Liver (tissue), 9 donors: ENCODE results near the gene KMT5B. TPM values are rescaled to one million over a fixed set of nuclear protein-coding genes. Genes with fewer than 3 reads are reported as not detected.
A peak's percentile ranks its signal among the peaks of the same experiment; 100 is the strongest.

ENCODE experiments used
- DNase-seq: peaks from one replicate; pipeline ENCODE4 v3.0.0-alpha.2; 2017; ENCODE audit warnings: low spot score
- H3K27ac ChIP-seq, 2 donors: one replicate each; pipeline ENCODE4 v1.7.0; 2013; ENCODE audit warnings: inconsistent platforms in 2 of 2, low read length in 2 of 2, control low read depth in 1 of 2, low read depth in 1 of 2, mild to moderate bottlenecking in 1 of 2
- H3K27me3 ChIP-seq, 4 donors: one replicate each; pipeline versions ENCODE4 v1.6.1 to v1.7.0; 2013; ENCODE audit warnings: low read length in 3 of 4, inconsistent platforms in 1 of 4, mild to moderate bottlenecking in 1 of 4, moderate library complexity in 1 of 4; ENCODE audit not compliant: control insufficient read depth in 4 of 4, insufficient read depth in 4 of 4
- H3K36me3 ChIP-seq, 4 donors: one replicate each; pipeline versions ENCODE4 v1.6.1 to v1.7.0; 2013; ENCODE audit warnings: low read length in 3 of 4, mild to moderate bottlenecking in 3 of 4, low read depth in 1 of 4, moderate library complexity in 1 of 4; ENCODE audit not compliant: control insufficient read depth in 4 of 4, insufficient read depth in 3 of 4
- H3K4me1 ChIP-seq, 4 donors: one replicate each; pipeline versions ENCODE4 v1.6.1 to v1.7.0; 2013; ENCODE audit warnings: low read length in 3 of 4, mild to moderate bottlenecking in 3 of 4, moderate library complexity in 1 of 4; ENCODE audit not compliant: control insufficient read depth in 4 of 4, insufficient read depth in 4 of 4
- H3K4me3 ChIP-seq, 3 donors: one replicate each; pipeline versions ENCODE4 v1.6.1 to v1.7.0; 2013; ENCODE audit warnings: low read length in 3 of 3, control low read depth in 1 of 3, low read depth in 1 of 3, mild to moderate bottlenecking in 1 of 3
- H3K9ac ChIP-seq, 2 donors: one replicate each; pipeline ENCODE4 v1.7.0; 2013; ENCODE audit warnings: low read length in 2 of 2, mild to moderate bottlenecking in 2 of 2, moderate library complexity in 2 of 2, control low read depth in 1 of 2, low read depth in 1 of 2
- H3K9me3 ChIP-seq, 4 donors: one replicate each; pipeline versions ENCODE4 v1.6.1 to v1.7.0; 2013; ENCODE audit warnings: low read length in 3 of 4; ENCODE audit not compliant: control insufficient read depth in 4 of 4
- CTCF ChIP-seq: fragments of 150-350 bp; IDR thresholded peaks from 2 replicates; pipeline ENCODE4 v1.5.1; 2017; ENCODE audit warnings: improper control_type of control experiment, low read depth, low read length; ENCODE audit not compliant: missing input control
- EGR1 ChIP-seq, 2 donors: IDR thresholded peaks; 2 replicates each; pipeline ENCODE4 v1.6.1; 2016 to 2018; ENCODE audit warnings: antibody characterized with exemption in 2 of 2, low read depth in 2 of 2
- FOXA1 ChIP-seq: IDR thresholded peaks from 2 replicates; pipeline ENCODE4 v1.6.1; 2016; ENCODE audit warnings: antibody characterized with exemption
- FOXA2 ChIP-seq: IDR thresholded peaks from 2 replicates; pipeline ENCODE4 v1.6.1; 2016; ENCODE audit warnings: antibody characterized with exemption
- GABPA ChIP-seq, 2 donors: IDR thresholded peaks in 1 of 2; conservative IDR thresholded peaks in 1 of 2; 2 replicates each; pipeline ENCODE4 v1.6.1; 2016; ENCODE audit warnings: antibody characterized with exemption in 2 of 2, mild to moderate bottlenecking in 1 of 2, moderate library complexity in 1 of 2
- HNF4A ChIP-seq, 2 donors: conservative IDR thresholded peaks; 2 replicates each; pipeline ENCODE4 v1.6.1; 2016; ENCODE audit warnings: antibody characterized with exemption in 2 of 2, mild to moderate bottlenecking in 2 of 2
- HNF4G ChIP-seq: IDR thresholded peaks from 2 replicates; pipeline ENCODE4 v1.6.1; 2016; ENCODE audit warnings: antibody characterized with exemption
- JUND ChIP-seq, 2 donors: IDR thresholded peaks; 2 replicates each; pipeline ENCODE4 v1.6.1; 2016; ENCODE audit warnings: antibody characterized with exemption in 2 of 2
- NR2F2 ChIP-seq: IDR thresholded peaks from 2 replicates; pipeline ENCODE4 v1.6.1; 2016; ENCODE audit warnings: antibody characterized with exemption
- RAD21 ChIP-seq, 2 donors: IDR thresholded peaks; 2 replicates each; pipeline ENCODE4 v1.6.1; 2016; ENCODE audit warnings: antibody characterized with exemption in 2 of 2, mild to moderate bottlenecking in 2 of 2
- REST ChIP-seq: IDR thresholded peaks from 2 replicates; pipeline ENCODE4 v1.6.1; 2016; ENCODE audit warnings: antibody characterized with exemption, mild to moderate bottlenecking
- RXRA ChIP-seq, 2 donors: IDR thresholded peaks; 2 replicates each; pipeline ENCODE4 v1.6.1; 2017 to 2018; ENCODE audit warnings: antibody characterized with exemption in 2 of 2, mild to moderate bottlenecking in 1 of 2
- SP1 ChIP-seq: IDR thresholded peaks from 2 replicates; pipeline ENCODE4 v1.6.1; 2018; ENCODE audit warnings: antibody characterized with exemption, mild to moderate bottlenecking
- YY1 ChIP-seq: IDR thresholded peaks from 2 replicates; pipeline ENCODE4 v1.6.1; 2016; ENCODE audit warnings: antibody characterized with exemption, mild to moderate bottlenecking
- WGBS: extraction: QIAGEN DNeasy Blood & Tissue Kit; methylation state at CpG from one replicate; pipeline ENCODE4 v1.1.7; 2013; 5-methylcytosine and 5-hydroxymethylcytosine counted together
- polyA plus RNA-seq, 2 donors: library from polyadenylated mRNA; stranded (reverse) in 1 of 2; unstranded in 1 of 2; fragments of 200-250 nt in 1 of 2; fragments of >200 nt in 1 of 2; fragmentation: Nextera tagmentation in 1 of 2; extraction: Ambion mirVana in 1 of 2; gene quantifications; one replicate each; pipeline versions ENCODE4 v1.2.1 to v1.2.3, GENCODE V29; 2013 to 2015
- total RNA-seq, 2 donors: library from RNA; depleted of rRNA; stranded (reverse); fragments of >200 nt; gene quantifications; one replicate each; pipeline ENCODE4 v1.2.3, GENCODE V29; 2014
- TF ChIP-seq, protein P1 (sequence below): IDR thresholded peaks from 2 replicates; pipeline ENCODE4 v1.6.1; 2016; ENCODE audit warnings: antibody characterized with exemption
- TF ChIP-seq, protein P2 (sequence below): IDR thresholded peaks from 2 replicates; pipeline ENCODE4 v1.6.1; 2016; ENCODE audit warnings: antibody characterized with exemption
- donor health status: healthy.
- donor health status: healthy.
- donor health status: healthy.
- donor health status: healthy.
- donor health status: healthy.

KMT5B gene
- total and polyA plus RNA-seq, 4 donors = 8.7 to 33.8 (median 14.8) TPM

DNA sequence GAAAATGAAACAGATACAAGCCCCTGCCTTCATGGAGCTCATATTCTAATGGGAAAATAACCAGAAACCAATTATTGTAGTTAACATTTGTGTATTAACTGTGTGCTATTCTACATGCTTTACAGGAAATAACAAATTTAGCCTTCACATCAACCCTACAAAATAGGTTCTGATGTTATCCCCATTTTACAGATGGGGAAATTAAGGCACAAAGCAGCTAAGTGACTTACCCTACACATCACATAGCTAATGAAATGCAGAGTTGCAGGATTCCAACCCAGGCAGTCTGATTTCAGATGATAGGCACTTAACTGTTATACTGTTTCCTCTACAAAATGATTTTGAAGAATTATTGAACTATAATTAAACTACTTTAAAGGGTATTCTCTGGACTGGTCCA, 43.7 kb downstream of the KMT5B start:
- H3K4me1 ChIP-seq = peaks cover 3 to 44% (median 39%) of the 10 kb centered on the region in 4 donors
- no peaks in the 10 kb centered on the region for H3K9me3 ChIP-seq
- peaks cover 12 to 45% (median 29%) of the 10 kb centered on the region in 4 donors for H3K36me3 ChIP-seq
- TF ChIP-seq GABPA (IDR thresholded peaks at IDR 0.05 in 1 of 2, conservative IDR thresholded peaks at IDR 0.05 in 1 of 2) (no peak), EGR1 (IDR thresholded peaks at IDR 0.05; ENCODE audit: low read depth in 2 of 2) (no peak), CTCF (no peak), FOXA1 (no peak), NR2F2 (no peak), HNF4A (conservative IDR thresholded peaks at IDR 0.05) (no peak), RXRA (IDR thresholded peaks at IDR 0.05) (no peak), FOXA2 (no peak), HNF4G (no peak), SP1 (no peak)
- H3K4me3 ChIP-seq = no peak overlapping the region
- no peaks in the 10 kb centered on the region for H3K27me3 ChIP-seq
- DNase-seq = no peak
- H3K9ac ChIP-seq = no peak overlapping the region
- no peak overlapping the region for H3K27ac ChIP-seq

DNA sequence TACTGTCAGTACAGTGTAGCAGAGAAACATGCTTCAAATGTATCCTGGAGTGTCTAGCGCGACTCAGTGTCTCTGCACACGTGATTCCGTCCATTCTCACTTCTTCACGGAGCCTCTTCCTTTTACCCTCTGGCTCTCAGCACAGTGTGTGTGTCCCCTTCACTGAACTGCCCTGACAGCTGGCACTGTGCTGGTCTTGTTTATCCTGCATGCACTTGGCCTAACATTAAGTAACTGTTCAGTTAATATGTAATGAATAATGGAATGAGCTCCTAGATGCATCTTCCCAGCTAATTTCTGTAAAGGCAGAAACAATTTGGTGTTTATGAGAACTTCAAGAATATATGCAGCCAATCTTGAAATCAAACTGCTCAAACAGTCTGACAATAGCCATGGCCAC, 44.4 kb downstream of the KMT5B start:
- Histone ChIP-seq H3K27me3 (no peaks in the 10 kb centered on the region), H3K4me1 (peaks cover 3 to 41% (median 35%) of the 10 kb centered on the region in 4 donors), H3K9ac (no peak overlapping the region), H3K27ac (peak overlapping the region in 1 of 2 donors; percentile 4), H3K9me3 (no peaks in the 10 kb centered on the region), H3K36me3 (peaks cover 12 to 48% (median 32%) of the 10 kb centered on the region in 4 donors), H3K4me3 (no peak overlapping the region)
- TF ChIP-seq HNF4A (conservative IDR thresholded peaks at IDR 0.05) = peak; percentile 43 to 58
- TF ChIP-seq JUND (IDR thresholded peaks at IDR 0.05) = no peak
- no peak for TF ChIP-seq YY1
- TF ChIP-seq HNF4G = no peak
- TF ChIP-seq SP1 = peak; percentile 18
- peak in 1 of 2 donors; percentile 72 for TF ChIP-seq RXRA (IDR thresholded peaks at IDR 0.05)
- TF ChIP-seq CTCF = no peak
- TF ChIP-seq REST = no peak
- TF ChIP-seq, protein P1, sequence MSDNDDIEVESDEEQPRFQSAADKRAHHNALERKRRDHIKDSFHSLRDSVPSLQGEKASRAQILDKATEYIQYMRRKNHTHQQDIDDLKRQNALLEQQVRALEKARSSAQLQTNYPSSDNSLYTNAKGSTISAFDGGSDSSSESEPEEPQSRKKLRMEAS = peak; percentile 52
- TF ChIP-seq, protein P2, sequence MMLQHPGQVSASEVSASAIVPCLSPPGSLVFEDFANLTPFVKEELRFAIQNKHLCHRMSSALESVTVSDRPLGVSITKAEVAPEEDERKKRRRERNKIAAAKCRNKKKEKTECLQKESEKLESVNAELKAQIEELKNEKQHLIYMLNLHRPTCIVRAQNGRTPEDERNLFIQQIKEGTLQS = no peak
- TF ChIP-seq FOXA2 = peak; percentile 45
- peak; percentile 22 to 53 for TF ChIP-seq RAD21 (IDR thresholded peaks at IDR 0.05)
- no peak for TF ChIP-seq EGR1 (IDR thresholded peaks at IDR 0.05; ENCODE audit: low read depth in 2 of 2)
- WGBS = 51% methylated on average over 5 of the region's 5 CpGs
- DNase-seq = no peak
